ENCODE results near the gene MCF2L. TPM values are rescaled to one million over a fixed set of nuclear protein-coding genes. Genes with fewer than 3 reads are reported as not detected.

Gene MCF2L
- total RNA-seq, 1 donor from 2014 or later: 5.6 TPM

- no peaks in the 10 kb centered on the region for H3K36me3 Mint-ChIP-seq (ENCODE audit: unreplicated experiment)
- no peak for TF ChIP-seq CTCF (IDR thresholded peaks at IDR 0.05)
- H3K4me1 Mint-ChIP-seq (ENCODE audit: unreplicated experiment): no peaks in the 10 kb centered on the region
- DNase-seq (ENCODE audit: extremely low spot score, unreplicated experiment): no peak
- no peak overlapping the region for H3K27ac Mint-ChIP-seq (ENCODE audit: unreplicated experiment)
- no peak overlapping the region for H3K4me3 Mint-ChIP-seq (ENCODE audit: unreplicated experiment)
- peaks cover 2% of the 10 kb centered on the region for H3K27me3 Mint-ChIP-seq (ENCODE audit: unreplicated experiment)
- no peaks in the 10 kb centered on the region for H3K9me3 Mint-ChIP-seq (ENCODE audit: unreplicated experiment)
These were observed 39.8 kb downstream of the MCF2L start for GRCh38 chr13:113008851-113009250.

- Mint-ChIP-seq H3K27me3 (ENCODE audit: unreplicated experiment) (peaks cover 2% of the 10 kb centered on the region), H3K4me1 (ENCODE audit: unreplicated experiment) (no peaks in the 10 kb centered on the region), H3K9me3 (ENCODE audit: unreplicated experiment) (no peaks in the 10 kb centered on the region), H3K4me3 (ENCODE audit: unreplicated experiment) (no peak overlapping the region), H3K27ac (ENCODE audit: unreplicated experiment) (no peak overlapping the region), H3K36me3 (ENCODE audit: unreplicated experiment) (no peaks in the 10 kb centered on the region)
- no peak for DNase-seq (ENCODE audit: extremely low spot score, unreplicated experiment)
- TF ChIP-seq CTCF (IDR thresholded peaks at IDR 0.05): no peak
These were observed 40.9 kb downstream of the MCF2L start for GRCh38 chr13:113009743-113010509.

- Mint-ChIP-seq H3K9me3 (ENCODE audit: unreplicated experiment) (no peaks in the 10 kb centered on the region), H3K27me3 (ENCODE audit: unreplicated experiment) (peaks cover 2% of the 10 kb centered on the region), H3K4me3 (ENCODE audit: unreplicated experiment) (no peak overlapping the region), H3K4me1 (ENCODE audit: unreplicated experiment) (no peaks in the 10 kb centered on the region), H3K27ac (ENCODE audit: unreplicated experiment) (no peak overlapping the region), H3K36me3 (ENCODE audit: unreplicated experiment) (no peaks in the 10 kb centered on the region)
- no peak for TF ChIP-seq CTCF (IDR thresholded peaks at IDR 0.05)
- DNase-seq (ENCODE audit: extremely low spot score, unreplicated experiment): no peak
These were observed 41.5 kb downstream of the MCF2L start for GRCh38 chr13:113010510-113010865.

- H3K4me3 Mint-ChIP-seq (ENCODE audit: unreplicated experiment): no peak overlapping the region
These were observed 44.3 kb downstream of the MCF2L start for GRCh38 chr13:113013303-113013702.

More at GRCh38 chr13:113013303-113013702, 44.3 kb downstream of the MCF2L start:
- H3K36me3 Mint-ChIP-seq (ENCODE audit: unreplicated experiment): no peaks in the 10 kb centered on the region
- no peaks in the 10 kb centered on the region for H3K27me3 Mint-ChIP-seq (ENCODE audit: unreplicated experiment)
- TF ChIP-seq CTCF (IDR thresholded peaks at IDR 0.05): no peak
- H3K4me1 Mint-ChIP-seq (ENCODE audit: unreplicated experiment): no peaks in the 10 kb centered on the region
- no peak overlapping the region for H3K27ac Mint-ChIP-seq (ENCODE audit: unreplicated experiment)
- no peak for DNase-seq (ENCODE audit: extremely low spot score, unreplicated experiment)
- H3K9me3 Mint-ChIP-seq (ENCODE audit: unreplicated experiment): no peaks in the 10 kb centered on the region

All from osteocyte (in vitro differentiated cells).